ENCODE measurements around the gene IPCEF1.
"Not testable (repeated sequence)": the region's sequence is repeated elsewhere in the genome, so short reads cannot be mapped to it uniquely, and the experiment has no call there.

The IPCEF1 gene

DNA sequence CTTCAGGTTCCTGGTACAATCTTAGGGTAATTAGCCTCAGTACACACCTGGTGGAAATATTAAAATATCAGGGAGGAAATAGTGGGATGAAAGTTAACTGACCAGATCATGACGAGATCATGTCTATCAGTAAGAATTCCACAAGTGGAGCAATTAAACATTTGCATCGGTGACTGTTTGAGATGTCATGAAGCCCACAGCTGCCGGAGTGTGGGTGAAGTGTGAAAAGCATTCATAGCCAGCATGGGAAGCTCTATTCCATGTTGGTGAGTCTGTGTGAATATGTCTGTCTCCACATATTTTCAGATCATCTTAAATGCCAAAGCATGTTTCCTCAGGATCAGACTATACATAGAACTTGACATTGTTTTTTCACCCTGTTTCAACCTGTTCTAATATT lies 142.8 kb downstream of the IPCEF1 start:
- no peak for DNase-seq

DNA sequence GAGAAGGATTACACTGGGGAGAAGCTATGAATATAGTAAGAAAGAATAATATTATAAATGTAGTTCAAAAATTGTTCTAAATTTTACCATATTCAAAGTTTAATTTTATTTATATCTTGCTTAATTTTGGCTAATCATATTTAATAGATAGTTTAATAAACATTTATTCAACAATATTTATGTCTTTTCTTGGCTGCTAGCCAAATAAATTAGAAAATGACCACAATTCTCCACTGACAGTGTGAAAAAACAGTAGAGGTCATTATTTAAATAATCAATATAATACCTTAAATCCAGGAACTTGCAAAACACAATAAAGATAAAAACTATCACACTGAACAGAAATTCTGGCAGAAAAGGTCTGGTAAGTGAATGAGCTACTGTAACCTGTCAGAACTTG lies 145.9 kb downstream of the IPCEF1 start:
- no peak for DNase-seq

DNA sequence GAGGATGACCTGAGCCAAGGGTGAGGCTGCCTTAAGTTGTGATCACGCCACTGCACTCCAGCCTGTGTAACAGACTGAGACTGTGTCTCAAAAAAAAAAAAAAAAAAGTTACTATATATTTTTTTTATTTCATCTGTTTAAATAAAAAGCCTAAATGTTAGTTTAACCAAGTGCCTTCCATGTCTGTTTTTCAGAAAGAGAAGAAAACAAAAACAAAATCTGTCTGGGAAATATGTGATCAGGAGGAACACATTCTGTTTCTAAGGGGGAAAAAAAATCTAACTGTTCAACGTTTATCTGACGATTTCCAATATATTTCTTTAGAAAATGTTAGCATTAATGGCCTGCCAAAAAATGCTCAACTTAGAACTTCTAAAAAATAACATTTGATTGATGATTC lies 147.0 kb downstream of the IPCEF1 start:
- DNase-seq, result no peak

DNA sequence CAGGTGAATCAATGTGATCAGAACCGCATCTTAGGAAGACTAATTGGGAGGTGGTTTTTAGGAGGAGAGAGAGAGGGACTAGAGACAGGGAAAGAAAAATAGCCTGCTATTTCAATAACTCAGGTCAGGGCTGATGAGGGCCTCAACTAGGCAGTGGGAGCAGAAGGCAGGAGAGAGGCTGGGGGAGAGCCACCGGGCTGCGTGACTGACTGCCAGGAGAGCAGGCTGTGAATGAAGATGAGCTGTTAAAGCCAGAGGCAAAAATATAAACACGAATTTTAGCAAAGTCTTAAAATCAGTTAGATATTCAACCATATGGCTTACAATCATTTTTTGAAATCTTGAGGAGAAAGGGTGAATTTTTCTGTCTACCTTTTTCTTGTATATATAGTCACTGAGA lies 149.6 kb downstream of the IPCEF1 start:
- DNase-seq, result no peak

DNA sequence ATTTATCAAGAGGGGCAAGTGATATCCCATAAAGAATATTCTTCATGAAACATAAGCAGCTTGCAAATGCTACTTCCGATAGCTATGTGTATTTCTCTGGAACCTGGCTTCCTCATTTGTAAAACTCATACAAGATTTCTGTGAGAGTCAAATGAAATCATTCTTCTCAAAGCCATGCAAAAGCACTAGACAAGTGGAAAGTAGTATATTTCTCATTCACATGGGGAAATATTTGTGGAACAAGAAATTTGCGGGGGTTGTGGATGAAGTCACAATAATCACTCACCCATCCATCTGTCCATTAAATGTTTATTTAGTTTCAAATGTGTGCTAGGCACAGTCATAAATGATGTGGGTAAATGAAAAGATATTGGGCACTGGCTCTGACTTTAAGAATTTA lies 150.5 kb downstream of the IPCEF1 start:
- DNase-seq, result no peak

DNA sequence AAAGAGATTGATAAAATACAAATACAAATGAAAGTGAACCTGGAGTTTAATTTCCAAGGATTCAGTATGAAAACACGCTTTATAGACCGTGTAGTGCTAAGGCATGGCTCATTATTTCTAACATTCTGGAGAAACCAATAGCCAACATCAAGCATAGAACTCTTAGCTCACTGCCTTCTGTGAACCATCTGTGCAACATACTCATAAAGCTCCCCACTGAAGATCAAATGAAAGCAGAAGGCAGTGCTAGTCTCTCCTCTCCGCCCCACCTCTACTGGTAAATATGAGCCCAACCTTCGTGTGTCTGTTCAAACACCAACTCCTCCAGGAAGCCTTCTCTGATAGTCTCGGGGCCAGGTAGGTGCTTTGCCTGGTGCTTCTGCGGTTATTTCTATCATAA lies 153.6 kb downstream of the IPCEF1 start:
- no peak for DNase-seq

DNA sequence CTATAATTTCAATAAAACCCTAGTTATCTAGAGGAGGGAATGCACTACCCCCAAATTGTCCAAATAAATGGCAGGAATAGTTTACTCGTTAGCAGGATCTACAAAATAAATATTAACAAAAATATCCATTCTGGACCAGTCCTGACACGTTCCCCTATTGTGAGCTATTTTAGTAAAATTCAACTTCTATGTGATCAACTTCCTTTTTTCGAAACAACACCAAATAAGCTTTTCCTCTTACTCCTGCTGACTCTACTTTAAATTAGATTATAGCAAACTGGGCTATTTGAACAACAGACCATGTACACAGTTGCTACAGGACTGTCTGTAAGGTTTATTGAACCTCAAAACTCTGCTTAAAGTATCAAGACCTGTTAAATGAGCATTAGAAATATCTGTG lies 154.3 kb downstream of the IPCEF1 start:
- no peak for DNase-seq

DNA sequence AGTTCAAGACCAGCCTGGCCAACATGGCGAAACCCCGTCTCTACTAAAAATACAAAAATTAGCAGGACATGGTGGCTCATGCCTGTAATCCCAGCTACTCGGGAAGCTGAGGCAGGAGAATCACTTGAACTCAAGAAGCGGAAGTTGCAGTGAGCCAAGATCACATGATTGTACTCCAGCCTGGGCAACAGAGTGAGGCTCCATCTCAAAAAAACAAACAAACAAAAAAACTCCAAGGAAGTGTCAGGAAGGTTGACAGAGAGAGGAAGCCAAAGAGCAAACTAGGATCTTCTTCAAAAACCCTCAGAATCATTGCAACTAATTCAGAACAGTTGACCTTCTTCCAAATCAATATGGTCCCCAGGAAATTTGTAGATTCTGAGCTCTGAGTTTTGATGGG lies 154.9 kb downstream of the IPCEF1 start:
- DNase-seq, result not testable (repeated sequence)

DNA sequence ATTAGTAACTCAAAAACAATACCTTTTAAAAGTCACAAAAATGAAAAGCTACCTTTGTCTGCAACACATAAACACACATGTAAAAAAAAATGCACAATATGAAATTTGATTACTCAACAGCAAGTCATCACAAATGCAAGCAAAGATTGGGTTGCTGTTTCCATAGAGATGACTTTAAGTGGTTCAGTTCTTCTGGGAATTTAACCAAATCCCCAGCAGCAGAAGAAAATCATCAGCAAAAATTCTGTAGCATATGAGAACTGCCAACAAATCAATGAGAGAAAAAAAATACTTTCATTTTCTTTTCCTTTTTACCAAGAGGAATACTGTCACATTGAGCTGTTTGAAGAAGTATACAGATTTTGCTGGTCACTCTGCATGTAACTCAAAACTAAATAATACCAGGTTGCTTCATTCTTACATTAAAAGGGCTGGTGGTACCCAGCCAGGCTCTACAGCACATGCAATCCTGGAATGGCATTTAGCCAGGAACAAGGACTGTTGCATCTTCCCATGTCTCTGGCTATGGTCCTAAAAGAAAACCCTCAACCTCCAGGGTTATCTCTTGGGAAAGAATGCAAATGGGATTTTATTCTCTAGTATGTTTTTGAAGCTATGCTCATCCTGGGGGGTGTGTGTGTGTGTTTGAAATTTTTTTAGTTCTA lies 159.3 kb downstream of the IPCEF1 start:
- no peak for DNase-seq

DNA sequence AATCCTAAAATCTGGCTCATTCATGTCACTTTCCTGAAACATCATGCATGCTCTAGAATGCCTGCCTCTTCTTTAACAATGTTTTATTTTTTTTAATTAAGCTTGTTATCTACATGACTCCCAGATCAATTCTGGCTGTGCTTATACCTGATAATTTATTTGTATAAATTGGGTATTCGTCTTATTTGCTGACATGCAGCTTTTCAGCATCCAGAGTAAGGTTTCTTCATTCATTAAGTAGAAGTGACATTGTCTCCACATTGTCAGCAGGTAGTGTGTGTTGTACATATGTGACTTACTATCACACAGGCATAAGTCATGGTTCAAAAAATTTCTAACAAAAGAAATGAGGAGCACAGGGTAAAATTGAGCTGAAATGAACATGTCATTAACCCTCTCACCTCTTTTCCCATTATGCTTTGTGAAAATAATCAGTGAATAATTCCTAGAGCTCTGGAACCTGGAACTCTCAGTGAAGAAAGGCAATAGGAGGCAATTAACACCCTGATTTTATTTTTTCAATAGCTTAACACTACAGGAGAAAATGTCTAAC lies 160.2 kb downstream of the IPCEF1 start:
- no peak for DNase-seq

DNA sequence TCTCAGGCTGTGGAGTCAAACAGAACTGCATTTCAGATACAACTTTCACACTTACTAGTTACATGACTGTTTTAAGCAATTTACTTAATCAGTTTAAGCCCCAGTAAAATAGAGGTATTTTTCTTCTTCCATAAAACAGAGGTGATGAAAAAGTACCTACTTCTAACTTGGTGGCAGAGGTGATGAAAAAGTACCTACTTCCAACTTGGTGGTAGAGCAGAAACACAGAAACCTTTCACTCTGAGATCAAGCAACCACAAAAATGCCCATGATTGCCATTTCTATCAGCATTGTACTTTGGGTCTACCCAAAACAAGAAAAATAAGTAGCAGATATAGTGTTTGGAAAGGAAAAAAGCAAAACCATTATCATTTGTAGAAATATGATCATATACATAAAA lies 168.9 kb downstream of the IPCEF1 start:
- no peak for DNase-seq

DNA sequence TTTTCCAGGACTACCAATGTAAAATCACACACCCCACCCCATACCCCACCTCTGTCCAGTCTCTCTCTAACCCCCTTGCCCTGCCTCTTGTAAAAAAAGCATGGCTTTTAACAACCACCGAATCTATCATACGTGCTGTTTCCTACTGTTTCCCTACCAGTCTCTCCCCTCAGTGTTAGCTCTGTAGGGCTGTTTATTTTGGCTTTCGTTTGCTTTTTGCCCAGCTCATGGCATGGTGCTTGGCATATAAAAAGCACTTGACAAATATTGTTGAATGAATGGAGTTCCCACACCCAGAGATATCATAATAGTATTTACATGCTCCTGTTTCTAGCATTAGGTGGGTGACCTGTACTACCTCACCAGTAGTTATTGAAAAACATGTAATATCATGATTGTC lies 169.4 kb downstream of the IPCEF1 start:
- DNase-seq, result no peak

DNA sequence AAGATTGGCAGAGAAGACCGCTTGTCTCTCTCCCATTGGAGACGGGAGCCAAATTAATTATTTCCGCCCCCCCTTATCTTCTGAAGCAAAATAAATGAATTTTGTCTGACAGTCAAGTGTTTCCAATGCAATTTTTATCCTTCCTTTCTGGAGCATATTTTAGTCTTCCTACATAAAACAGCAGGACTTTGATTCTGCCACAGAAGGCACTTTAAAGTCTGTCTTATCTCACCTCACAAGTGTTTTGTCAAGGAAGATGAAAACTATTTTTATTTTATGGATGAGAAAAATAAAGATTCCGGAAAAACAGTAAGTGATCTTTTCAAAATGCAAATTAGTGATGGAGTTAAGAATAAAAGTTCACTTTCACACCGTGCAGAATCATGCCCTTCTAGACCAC lies 177.2 kb downstream of the IPCEF1 start:
- DNase-seq, result no peak

DNA sequence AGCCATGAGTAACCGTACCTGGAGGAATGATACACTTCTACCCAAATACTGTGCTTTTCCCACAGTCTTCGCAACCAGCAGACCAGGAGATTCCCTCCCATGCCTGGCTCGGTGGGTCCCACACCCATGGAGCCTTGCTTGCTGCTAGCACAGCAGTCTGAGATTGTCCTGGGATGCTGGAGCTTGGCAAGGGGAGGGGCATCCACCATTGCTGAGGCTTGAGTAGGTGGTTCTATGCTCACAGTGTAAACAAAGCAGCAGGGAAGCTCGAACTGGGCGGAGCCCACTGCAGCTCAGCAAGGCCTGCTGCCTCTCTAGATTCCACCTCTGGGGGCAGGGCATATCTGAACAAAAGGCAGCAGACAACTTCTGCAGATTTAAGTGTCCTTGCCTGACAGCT lies 184.2 kb downstream of the IPCEF1 start:
- not testable (repeated sequence) for DNase-seq

DNA sequence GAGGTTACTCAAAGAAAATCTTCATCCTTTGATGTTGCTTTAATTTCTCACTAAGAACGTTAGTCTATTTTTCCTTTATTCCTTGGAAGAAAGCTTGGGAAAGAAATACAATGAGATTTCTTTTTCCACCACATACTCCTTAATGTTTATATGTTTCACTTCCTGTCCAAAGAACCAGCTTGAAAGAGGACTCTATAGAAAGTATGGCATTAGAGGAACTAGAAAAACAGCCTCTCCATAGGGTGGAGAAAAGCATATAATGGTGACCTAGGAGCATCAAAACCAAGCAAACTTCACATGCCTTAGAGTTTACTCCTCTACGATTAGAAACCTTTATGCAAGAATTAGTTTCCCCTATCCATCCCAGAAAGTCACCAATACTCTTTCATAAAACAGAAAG lies 186.5 kb downstream of the IPCEF1 start:
- DNase-seq, result no peak

DNA sequence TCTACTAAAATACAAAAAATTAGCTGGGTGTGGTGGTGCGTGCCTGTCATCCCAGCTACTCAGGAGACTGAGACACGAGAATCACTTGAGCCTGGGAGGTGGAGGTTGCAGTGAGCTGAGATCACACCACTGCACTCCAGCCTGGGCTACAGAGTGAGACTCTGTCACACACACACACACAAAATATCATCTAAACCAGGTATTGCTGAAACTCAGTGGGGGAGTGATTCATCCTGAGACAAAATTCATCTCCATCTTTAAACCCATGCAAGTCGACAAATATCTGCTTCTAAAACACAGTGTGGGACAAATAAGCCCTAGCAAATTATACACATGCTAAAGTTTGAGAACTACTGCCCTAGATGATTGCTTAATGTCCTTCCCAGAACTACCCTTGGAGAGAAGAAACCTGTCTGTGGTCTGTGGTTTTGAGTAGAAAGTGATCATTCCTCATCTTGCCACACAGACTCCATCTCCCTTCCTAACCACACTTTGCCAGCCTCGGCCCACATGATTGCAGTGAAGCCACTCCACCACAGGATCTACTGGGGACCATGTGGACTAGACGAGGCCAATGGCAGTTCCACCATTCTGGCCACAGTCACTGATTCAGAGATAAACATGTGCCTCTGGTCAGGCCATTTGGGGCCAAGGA lies 187.3 kb downstream of the IPCEF1 start:
- DNase-seq, result peak in 1 of 2 donors; percentile 33

DNA sequence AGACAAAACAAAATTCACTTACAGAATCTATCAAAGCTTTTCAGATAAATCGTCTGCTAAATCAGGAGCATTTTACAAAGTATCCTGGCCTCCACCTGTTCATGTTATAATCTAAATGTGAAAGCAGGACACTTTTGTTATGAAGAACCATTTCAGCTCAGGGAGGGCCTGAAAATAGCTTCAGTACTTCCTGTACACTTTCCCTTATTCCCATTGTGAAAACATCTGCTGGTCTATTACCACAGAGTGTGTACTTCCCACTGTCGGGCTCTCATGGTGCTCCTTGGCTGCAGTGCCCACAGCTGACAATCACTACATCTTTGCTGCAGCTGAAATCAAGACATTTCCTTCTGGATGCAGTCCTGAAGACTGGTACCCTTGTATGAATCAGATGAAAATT lies 189.5 kb downstream of the IPCEF1 start:
- no peak for DNase-seq

DNA sequence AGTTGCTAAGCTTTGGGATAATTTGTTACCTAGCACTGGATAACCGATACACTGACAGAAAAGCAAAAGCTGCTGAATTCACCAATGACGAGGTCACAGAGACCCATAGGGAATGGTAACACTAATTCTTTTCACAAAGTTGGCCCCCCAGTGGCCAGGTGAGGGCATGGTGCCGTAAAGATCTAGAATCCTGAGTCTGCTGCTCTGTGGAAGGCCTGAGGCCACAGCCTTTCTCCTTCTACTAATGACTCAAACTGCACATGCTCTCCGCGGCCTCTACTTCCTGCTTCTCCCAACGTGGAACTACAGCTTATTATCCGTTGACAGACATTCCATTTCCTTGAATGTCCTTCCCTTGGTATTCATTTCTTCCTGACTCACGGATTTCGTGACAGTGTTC lies 190.5 kb downstream of the IPCEF1 start:
- no peak for DNase-seq

DNA sequence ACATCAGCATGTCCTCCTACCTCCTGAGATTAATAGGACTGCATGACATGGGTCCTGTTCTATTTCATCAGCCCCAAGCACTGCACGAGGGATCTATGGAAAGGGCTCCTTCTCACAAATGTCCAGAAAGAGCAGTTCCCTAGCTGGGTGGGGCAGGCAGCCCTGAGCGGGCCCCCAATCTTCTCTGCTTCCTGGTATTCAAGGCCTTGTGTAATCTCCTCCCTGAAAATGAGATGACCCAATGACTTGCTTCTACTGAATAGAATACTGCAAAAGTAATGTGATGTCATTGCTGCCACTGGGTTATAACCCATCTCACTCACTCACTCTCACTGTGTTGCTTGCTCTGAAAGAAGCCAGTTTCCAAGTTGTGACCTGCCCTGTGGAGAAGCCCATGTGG lies 191.1 kb downstream of the IPCEF1 start:
- DNase-seq, result no peak

DNA sequence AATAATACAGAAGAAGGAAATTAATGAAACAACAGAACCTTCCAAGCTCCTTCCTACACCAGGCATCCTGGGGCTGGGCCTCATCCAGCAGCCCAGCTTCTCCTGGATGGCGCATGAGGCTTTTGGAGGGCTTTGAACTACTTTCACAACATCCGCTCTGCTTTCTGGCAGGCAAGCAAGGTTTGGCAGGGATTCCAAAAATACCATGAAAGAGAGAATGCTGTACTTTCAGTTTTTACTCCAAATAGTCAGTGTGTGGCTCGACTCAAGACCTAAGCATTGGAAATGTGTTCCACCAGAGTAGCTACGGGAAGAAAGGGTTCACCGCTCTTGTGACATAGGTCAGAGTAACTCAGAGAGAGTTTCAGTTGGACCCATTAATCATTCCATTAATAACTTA lies 192.2 kb downstream of the IPCEF1 start:
- DNase-seq, result no peak

DNA sequence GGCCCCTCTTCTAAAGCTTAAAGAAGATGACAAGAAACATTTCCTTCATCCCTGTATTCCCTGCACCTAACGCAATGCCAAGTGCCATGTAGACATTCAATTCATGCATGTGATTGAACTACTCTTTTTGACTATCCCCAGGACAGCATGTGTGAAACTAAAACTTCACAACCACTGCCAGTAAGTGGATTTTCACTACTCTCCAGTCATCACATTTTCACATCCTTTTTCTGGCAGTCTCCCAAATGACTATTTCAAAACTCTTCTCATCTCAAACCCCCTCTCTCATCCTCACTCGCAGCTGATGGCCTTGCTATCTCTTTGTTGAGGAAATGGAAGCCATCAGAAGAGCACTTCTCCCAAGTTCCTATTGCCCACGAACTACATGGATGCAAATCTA lies 194.9 kb downstream of the IPCEF1 start:
- no peak for DNase-seq

DNA sequence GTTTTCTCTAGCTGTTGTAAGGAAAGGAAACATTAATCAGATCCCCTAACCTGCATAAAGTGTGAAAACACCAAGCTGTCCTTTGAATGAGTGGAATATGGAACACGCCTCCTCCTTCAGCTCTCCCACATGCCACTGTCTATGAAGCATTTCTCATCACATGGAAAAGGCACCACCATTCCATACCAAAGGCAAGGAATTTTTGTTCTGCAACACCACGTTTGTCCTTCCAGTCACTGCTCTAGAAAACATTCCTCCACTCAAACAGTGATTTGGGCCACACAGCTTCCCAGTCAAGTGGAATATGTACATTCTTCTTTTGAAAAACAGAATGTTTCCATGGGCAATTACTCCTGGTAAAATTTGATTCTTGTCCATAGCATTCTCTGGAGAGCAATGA lies 197.5 kb downstream of the IPCEF1 start:
- DNase-seq, result no peak

DNA sequence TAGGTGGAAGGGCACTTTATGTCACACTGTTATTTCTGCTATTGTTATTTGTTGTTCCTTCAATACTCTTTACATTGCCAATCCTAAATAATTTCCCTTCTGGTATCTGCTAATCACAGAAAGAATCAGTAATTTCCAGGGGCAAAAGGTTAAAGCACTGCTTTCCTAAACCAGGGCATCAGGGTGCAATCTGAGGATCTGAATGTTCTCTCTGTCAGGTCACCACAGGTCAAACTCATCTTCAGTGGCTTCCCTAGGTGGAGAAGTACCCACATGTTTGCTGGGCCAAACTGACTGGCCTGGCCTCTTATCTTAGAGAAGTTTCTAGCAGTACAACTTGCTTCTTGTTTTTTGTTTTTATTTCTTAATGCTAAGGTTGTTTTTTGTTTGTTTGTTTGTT lies 198.9 kb downstream of the IPCEF1 start:
- no peak for DNase-seq

DNA sequence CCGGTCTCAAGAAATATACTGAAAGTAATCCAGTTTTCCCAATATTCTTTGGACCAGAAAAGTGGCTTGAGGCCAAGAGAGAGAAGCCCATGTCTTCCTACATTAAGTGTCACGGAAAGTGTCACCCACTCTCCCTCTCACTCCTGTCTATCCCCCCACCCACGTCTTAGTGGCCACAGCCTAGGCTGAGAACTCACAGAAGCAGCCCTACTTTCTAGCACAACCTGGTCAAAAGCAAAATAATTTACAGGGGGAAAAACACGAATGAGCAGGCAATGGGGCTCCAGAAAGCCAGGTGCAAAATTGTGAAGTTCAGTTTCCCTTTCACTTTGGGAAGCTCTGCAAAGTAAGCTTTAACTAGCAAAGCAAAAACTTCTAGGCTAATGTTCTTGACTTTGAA lies 199.5 kb downstream of the IPCEF1 start:
- DNase-seq, result no peak
